Activated CD4-positive, alpha-beta T cell treated with anti-CD3 and anti-CD28 coated beads for 36 hours (primary cell): Measurements from ENCODE around the gene PAK4. TPM values are rescaled to one million over a fixed set of nuclear protein-coding genes. Genes with fewer than 3 reads are reported as not detected.
A peak's percentile ranks its signal among the peaks of the same experiment; 100 is the strongest.

ENCODE experiments used
- ATAC-seq: fragments of 200-7000 bp; cut with Tn5 transposase; one replicate; pipeline ENCODE4 v1.10.0; 2021; ENCODE audit warnings: mild to moderate bottlenecking, moderate library complexity
- CTCF ChIA-PET: fragments of 350-600 bp; sonication (Branson Sonifier 250); formaldehyde crosslinking; loops from one replicate; lab custom pipeline; 2021; ENCODE audit warnings: antibody characterized with exemption; lab: Charles Lee
- POLR2A ChIA-PET: fragments of 350-600 bp; sonication (Branson Sonifier 250); formaldehyde crosslinking; loops from one replicate; lab custom pipeline; 2021; ENCODE audit warnings: antibody characterized with exemption, inconsistent platforms; lab: Charles Lee
- DNase-seq: peaks from one replicate; pipeline ENCODE4 v3.0.0-alpha.2; 2020
- H3K27ac Mint-ChIP-seq: one replicate; pipeline ENCODE4 v1.8.0; 2021; ENCODE audit warnings: mixed read lengths
- H3K27me3 Mint-ChIP-seq: one replicate; pipeline ENCODE4 v1.8.0; 2021; ENCODE audit warnings: mixed read lengths
- H3K36me3 Mint-ChIP-seq: one replicate; pipeline ENCODE4 v1.8.0; 2021; ENCODE audit warnings: low read depth, mixed read lengths
- H3K4me1 Mint-ChIP-seq: one replicate; pipeline ENCODE4 v1.8.0; 2021; ENCODE audit warnings: mixed read lengths
- H3K4me3 Mint-ChIP-seq: one replicate; pipeline ENCODE4 v1.8.0; 2021; ENCODE audit warnings: mild to moderate bottlenecking, moderate library complexity, mixed read lengths
- H3K9me3 Mint-ChIP-seq: one replicate; pipeline ENCODE4 v1.8.0; 2021; ENCODE audit warnings: low read depth, mixed read lengths
- intact Hi-C, 2 experiments: fragments of 100-400 bp; cut with DNase I in 1 of 2; cut with micrococcal nuclease in 1 of 2; formaldehyde crosslinking; loops; one replicate each; pipeline versions ENCODE4 v1.14.2 to v1.15.1; 2022 to 2024; cut with DNase I, micrococcal nuclease
- total RNA-seq, 2 experiments: library from RNA; stranded (reverse); gene quantifications; one replicate each; pipeline ENCODE4 v1.2.3, GENCODE V29; 2021

The PAK4 gene
- 10 to 100 TPM; 14.2 to 22.6 TPM for total RNA-seq

GRCh38 chr19:39125554-39126311, at the start of gene PAK4:
Gene PAK4, plus strand, starts transcription at chr19:39125786. Its CDS starts 43,768 bp downstream, at chr19:39169554.
- POLR2A ChIA-PET = no interaction called here
- peak; percentile 94 for ATAC-seq

GRCh38 chr19:39077323-39077722, 48.3 kb upstream of the PAK4 start:
- H3K9me3 Mint-ChIP-seq = no peaks in the 10 kb centered on the region
- CTCF ChIA-PET = interaction anchor here (1.4 kb wide), 1 partner anchor 9 kb away, joined by 4 read pairs; no protein-coding TSS in a partner anchor
- no peak for DNase-seq
- POLR2A ChIA-PET = no interaction called here
- H3K4me1 Mint-ChIP-seq = peaks cover 15% of the 10 kb centered on the region
- peaks cover 13% of the 10 kb centered on the region for H3K27me3 Mint-ChIP-seq
- intact Hi-C loops = no loop called here
- H3K4me3 Mint-ChIP-seq = no peak overlapping the region
- H3K36me3 Mint-ChIP-seq = no peaks in the 10 kb centered on the region
- H3K27ac Mint-ChIP-seq = no peak overlapping the region
- no peak for ATAC-seq

More at GRCh38 chr19:39125554-39126311, at the start of gene PAK4:
- no peaks in the 10 kb centered on the region for H3K27me3 Mint-ChIP-seq
- peak within 1 kb of the TSS; percentile 90 for H3K27ac Mint-ChIP-seq
- no peaks in the 10 kb centered on the region for H3K9me3 Mint-ChIP-seq
- CTCF ChIA-PET = interaction anchor here (1.1 kb wide), 1 partner anchor 61 kb away, joined by 4 read pairs; no protein-coding TSS in a partner anchor
- peak within 1 kb of the TSS; percentile 82 for H3K4me3 Mint-ChIP-seq
- H3K36me3 Mint-ChIP-seq = no peaks in the 10 kb centered on the region
- peak; percentile 99 for DNase-seq
- peaks cover 25% of the 10 kb centered on the region for H3K4me1 Mint-ChIP-seq
- intact Hi-C loops = loop anchor here in 1 of 2 experiments (1.0 to 5.0 kb wide), 7 partner anchors 195 to 355 kb away; partner anchors contain the start of genes GMFG, MED29, MRPS12 and PAF1

GRCh38 chr19:39078436-39079200, 47.0 kb upstream of the PAK4 start:
- Mint-ChIP-seq H3K27ac (no peak overlapping the region), H3K4me3 (no peak overlapping the region), H3K9me3 (no peaks in the 10 kb centered on the region), H3K4me1 (peaks cover 18% of the 10 kb centered on the region), H3K27me3 (peaks cover 26% of the 10 kb centered on the region), H3K36me3 (no peaks in the 10 kb centered on the region)
- ATAC-seq (no peak), DNase-seq (no peak)
- intact Hi-C loops = no loop called here
- ChIA-PET CTCF (interaction anchor here (1.4 kb wide), 2 partner anchors 11 to 36 kb away, joined by 3 to 4 read pairs; no protein-coding TSS in a partner anchor), POLR2A (no interaction called here)

GRCh38 chr19:39080431-39080830, 45.2 kb upstream of the PAK4 start:
- no peak overlapping the region for H3K4me3 Mint-ChIP-seq
- ChIA-PET CTCF (no interaction called here), POLR2A (no interaction called here)
- H3K36me3 Mint-ChIP-seq = no peaks in the 10 kb centered on the region
- H3K27ac Mint-ChIP-seq = no peak overlapping the region
- intact Hi-C loops = no loop called here
- H3K4me1 Mint-ChIP-seq = peaks cover 13% of the 10 kb centered on the region
- DNase-seq (no peak), ATAC-seq (no peak)
- H3K27me3 Mint-ChIP-seq = peaks cover 35% of the 10 kb centered on the region
- no peaks in the 10 kb centered on the region for H3K9me3 Mint-ChIP-seq

- H3K27me3 Mint-ChIP-seq = peaks cover 40% of the 10 kb centered on the region
- no peak overlapping the region for H3K4me3 Mint-ChIP-seq
- CTCF ChIA-PET = interaction anchor here (0.7 to 1.0 kb wide), 2 partner anchors 114 to 121 kb away, joined by 3 to 4 read pairs; no protein-coding TSS in a partner anchor
Observed at GRCh38 chr19:39082167-39082566, 43.4 kb upstream of the PAK4 start.

GRCh38 chr19:39082745-39083598, 42.6 kb upstream of the PAK4 start:
- H3K27me3 Mint-ChIP-seq = peaks cover 42% of the 10 kb centered on the region
- no peak overlapping the region for H3K27ac Mint-ChIP-seq
- no peak for DNase-seq
- H3K36me3 Mint-ChIP-seq = no peaks in the 10 kb centered on the region
- CTCF ChIA-PET = interaction anchor here (1.0 kb wide), 2 partner anchors 30 to 115 kb away, joined by 4 to 5 read pairs; no protein-coding TSS in a partner anchor
- intact Hi-C loops = no loop called here
- no peak overlapping the region for H3K4me3 Mint-ChIP-seq
- no peaks in the 10 kb centered on the region for H3K9me3 Mint-ChIP-seq
- peaks cover 13% of the 10 kb centered on the region for H3K4me1 Mint-ChIP-seq
- POLR2A ChIA-PET = no interaction called here
- no peak for ATAC-seq

More at GRCh38 chr19:39082167-39082566, 43.4 kb upstream of the PAK4 start:
- ATAC-seq (no peak), DNase-seq (no peak)
- Mint-ChIP-seq H3K27ac (no peak overlapping the region), H3K9me3 (no peaks in the 10 kb centered on the region), H3K4me1 (peaks cover 13% of the 10 kb centered on the region), H3K36me3 (no peaks in the 10 kb centered on the region)
- intact Hi-C loops = no loop called here
- POLR2A ChIA-PET = no interaction called here

GRCh38 chr19:39083599-39083982, 42.0 kb upstream of the PAK4 start:
- Mint-ChIP-seq H3K27ac (no peak overlapping the region), H3K9me3 (no peaks in the 10 kb centered on the region), H3K4me3 (peak overlapping the region; percentile 36), H3K27me3 (peaks cover 42% of the 10 kb centered on the region), H3K36me3 (no peaks in the 10 kb centered on the region), H3K4me1 (peaks cover 13% of the 10 kb centered on the region)
- no peak for DNase-seq
- ATAC-seq = no peak
- CTCF ChIA-PET = interaction anchor here (1.0 kb wide), 1 partner anchor 31 kb away, joined by 5 read pairs; no protein-coding TSS in a partner anchor
- POLR2A ChIA-PET = no interaction called here
- intact Hi-C loops = no loop called here

GRCh38 chr19:39083983-39084731, 41.4 kb upstream of the PAK4 start, which contains the start of gene ACP7:
Gene ACP7, plus strand, starts transcription at chr19:39084368. Its CDS starts 902 bp downstream, at chr19:39085270.
- CTCF ChIA-PET = no interaction called here
- intact Hi-C loops = no loop called here
- peaks cover 13% of the 10 kb centered on the region for H3K4me1 Mint-ChIP-seq
- ATAC-seq (peak; percentile 64), DNase-seq (peak; percentile 41)
- H3K27me3 Mint-ChIP-seq = peaks cover 42% of the 10 kb centered on the region
- peak within 1 kb of the TSS; percentile 36 for H3K4me3 Mint-ChIP-seq
- H3K27ac Mint-ChIP-seq = no peak within 1 kb of the TSS
- POLR2A ChIA-PET = no interaction called here
- no peaks in the 10 kb centered on the region for H3K9me3 Mint-ChIP-seq
- H3K36me3 Mint-ChIP-seq = no peaks in the 10 kb centered on the region

- intact Hi-C loops = no loop called here
- Mint-ChIP-seq H3K27ac (no peak overlapping the region), H3K4me3 (peak overlapping the region; percentile 12), H3K36me3 (no peaks in the 10 kb centered on the region), H3K27me3 (peaks cover 44% of the 10 kb centered on the region), H3K4me1 (peaks cover 13% of the 10 kb centered on the region), H3K9me3 (no peaks in the 10 kb centered on the region)
- DNase-seq = no peak
- ChIA-PET POLR2A (no interaction called here), CTCF (interaction anchor here (0.7 kb wide), 1 partner anchor 26 kb away, joined by 3 read pairs; no protein-coding TSS in a partner anchor)
- ATAC-seq = no peak
Observed at GRCh38 chr19:39084732-39085080, 40.9 kb upstream of the PAK4 start.

- H3K27ac Mint-ChIP-seq = no peak overlapping the region
- intact Hi-C loops = no loop called here
- no peak for DNase-seq
Observed at GRCh38 chr19:39085392-39085791, 40.2 kb upstream of the PAK4 start.

More at GRCh38 chr19:39085392-39085791, 40.2 kb upstream of the PAK4 start:
- ChIA-PET CTCF (interaction anchor here (0.7 to 1.2 kb wide), 2 partner anchors 25 to 34 kb away, joined by 3 to 5 read pairs; no protein-coding TSS in a partner anchor), POLR2A (no interaction called here)
- Mint-ChIP-seq H3K36me3 (no peaks in the 10 kb centered on the region), H3K27me3 (peaks cover 42% of the 10 kb centered on the region), H3K9me3 (no peaks in the 10 kb centered on the region), H3K4me1 (peaks cover 13% of the 10 kb centered on the region), H3K4me3 (no peak overlapping the region)
- ATAC-seq = no peak
